ENCODE measurements around the gene CAMSAP1. TPM values are rescaled to one million over a fixed set of nuclear protein-coding genes. Genes with fewer than 3 reads are reported as not detected.

The CAMSAP1 gene
- total and polyA plus RNA-seq, 2 donors (not counting 1 experiment from before 2014, with no cell fraction given), result 6.6 to 31.0 TPM

- H3K9me3 Mint-ChIP-seq (ENCODE audit: insufficient read depth), result no peaks in the 10 kb centered on the region
- Histone ChIP-seq H2AFZ (ENCODE audit: insufficient read depth, low read depth, low read length, poor library complexity, severe bottlenecking) (no peak overlapping the region), H3K27me3 (replicated peaks in 1 of 4; ENCODE audit: control extremely low read depth in 1 of 4, control insufficient read depth in 3 of 4, insufficient read depth in 4 of 4, low read length in 3 of 4) (peaks cover 0 to 3% (median 0%) of the 10 kb centered on the region in 4 experiments), H3K4me2 (replicated peaks; ENCODE audit: low read depth, low read length, poor library complexity, severe bottlenecking) (no peak overlapping the region), H4K20me1 (ENCODE audit: control insufficient read depth, insufficient read depth, low read length, poor library complexity, severe bottlenecking) (no peaks in the 10 kb centered on the region), H3K4me1 (ENCODE audit: control insufficient read depth in 2 of 2, insufficient read depth in 2 of 2, low read length in 2 of 2) (no peaks in the 10 kb centered on the region), H3K79me2 (ENCODE audit: control insufficient read depth, insufficient read depth, low read length) (no peaks in the 10 kb centered on the region), H3K4me3 (ENCODE audit: control extremely low read depth in 1 of 5, extremely low read depth in 1 of 5, insufficient read depth in 1 of 5, low read depth in 2 of 5, low read length in 4 of 5) (no peak overlapping the region), H3K36me3 (replicated peaks in 1 of 2; ENCODE audit: control extremely low read depth in 1 of 2, control insufficient read depth in 1 of 2, extremely low read depth in 1 of 2, insufficient read depth in 2 of 2, low read length in 1 of 2) (no peaks in the 10 kb centered on the region), H3K9me3 (ENCODE audit: control extremely low read depth in 1 of 3, control insufficient read depth in 2 of 3, insufficient read depth in 1 of 3, low read length in 2 of 3) (peaks cover 0 to 33% (median 0%) of the 10 kb centered on the region in 3 donors), H3K9ac (ENCODE audit: low read length) (no peak overlapping the region), H3K27ac (ENCODE audit: low read length in 2 of 2) (no peak overlapping the region)
- no peak overlapping the region for H3K27ac Mint-ChIP-seq
- no peak for ATAC-seq (ENCODE audit: low read depth)
- WGBS (ENCODE audit: insufficient coverage), result 79% methylated on average over 2 of the region's 4 CpGs
- ChIA-PET POLR2A (no interaction called here), CTCF (no interaction called here)
- no peaks in the 10 kb centered on the region for H3K4me1 Mint-ChIP-seq
- intact Hi-C loops (cut with micrococcal nuclease), result no loop called here
- no peak for TF ChIP-seq EZH2 (IDR thresholded peaks at IDR 0.05; ENCODE audit: borderline replicate concordance, insufficient read depth, low read depth, low read length, poor library complexity, severe bottlenecking)
- TF ChIP-seq CTCF (IDR thresholded peaks at IDR 0.05), result no peak
- H3K27me3 Mint-ChIP-seq, result peaks cover 4% of the 10 kb centered on the region
- no peak for DNase-seq
- no peak overlapping the region for H3K4me3 Mint-ChIP-seq
These were observed 140.6 kb downstream of the CAMSAP1 start for GRCh38 chr9:135766707-135767106.

- Histone ChIP-seq H3K4me1 (ENCODE audit: control insufficient read depth in 2 of 2, insufficient read depth in 2 of 2, low read length in 2 of 2) (no peaks in the 10 kb centered on the region), H3K9ac (ENCODE audit: low read length) (no peak overlapping the region), H3K27ac (ENCODE audit: low read length in 2 of 2) (no peak overlapping the region), H3K27me3 (replicated peaks in 1 of 4; ENCODE audit: control extremely low read depth in 1 of 4, control insufficient read depth in 3 of 4, insufficient read depth in 4 of 4, low read length in 3 of 4) (peaks cover 0 to 3% (median 0%) of the 10 kb centered on the region in 4 experiments), H3K4me2 (replicated peaks; ENCODE audit: low read depth, low read length, poor library complexity, severe bottlenecking) (no peak overlapping the region), H3K36me3 (replicated peaks in 1 of 2; ENCODE audit: control extremely low read depth in 1 of 2, control insufficient read depth in 1 of 2, extremely low read depth in 1 of 2, insufficient read depth in 2 of 2, low read length in 1 of 2) (no peaks in the 10 kb centered on the region), H3K9me3 (ENCODE audit: control extremely low read depth in 1 of 3, control insufficient read depth in 2 of 3, insufficient read depth in 1 of 3, low read length in 2 of 3) (peaks cover 0 to 33% (median 0%) of the 10 kb centered on the region in 3 donors), H2AFZ (ENCODE audit: insufficient read depth, low read depth, low read length, poor library complexity, severe bottlenecking) (no peak overlapping the region), H3K79me2 (ENCODE audit: control insufficient read depth, insufficient read depth, low read length) (no peaks in the 10 kb centered on the region), H3K4me3 (ENCODE audit: control extremely low read depth in 1 of 5, extremely low read depth in 1 of 5, insufficient read depth in 1 of 5, low read depth in 2 of 5, low read length in 4 of 5) (no peak overlapping the region), H4K20me1 (ENCODE audit: control insufficient read depth, insufficient read depth, low read length, poor library complexity, severe bottlenecking) (no peaks in the 10 kb centered on the region)
- Mint-ChIP-seq H3K27ac (no peak overlapping the region), H3K4me1 (no peaks in the 10 kb centered on the region), H3K27me3 (peaks cover 4% of the 10 kb centered on the region), H3K9me3 (ENCODE audit: insufficient read depth) (no peaks in the 10 kb centered on the region), H3K4me3 (no peak overlapping the region)
- DNase-seq (no peak), ATAC-seq (ENCODE audit: low read depth) (no peak)
- 100% methylated on average over 4 of the region's 4 CpGs for WGBS (ENCODE audit: insufficient coverage)
- intact Hi-C loops (cut with micrococcal nuclease), result no loop called here
- TF ChIP-seq EZH2 (IDR thresholded peaks at IDR 0.05; ENCODE audit: borderline replicate concordance, insufficient read depth, low read depth, low read length, poor library complexity, severe bottlenecking) (no peak), CTCF (IDR thresholded peaks at IDR 0.05) (no peak)
- ChIA-PET POLR2A (no interaction called here), CTCF (no interaction called here)
These were observed 141.1 kb downstream of the CAMSAP1 start for GRCh38 chr9:135766251-135766650.
